Cardiac fibroblast (primary cell): Measurements from ENCODE around the gene ZNF710.

Source experiments
- DNase-seq, 2 donors: peaks; one replicate each; pipeline versions ENCODE4 v3.0.0 to v3.0.0-alpha.2; 2010; ENCODE audit warnings: low read depth in 2 of 2
- H3K4me3 ChIP-seq, 2 donors: replicated peaks in 1 of 2; 1 replicate in 1 of 2; 2 replicates in 1 of 2; pipeline ENCODE4 v1.5.1; 2011; ENCODE audit warnings: low read depth in 2 of 2, low read length in 2 of 2, mild to moderate bottlenecking in 2 of 2, moderate library complexity in 1 of 2
- TF ChIP-seq, protein P1 (sequence below): IDR thresholded peaks from one replicate; pipeline ENCODE4 v1.5.1; 2011; ENCODE audit warnings: low read depth, mild to moderate bottlenecking, low read length, inconsistent platforms

The ZNF710 gene

DNA sequence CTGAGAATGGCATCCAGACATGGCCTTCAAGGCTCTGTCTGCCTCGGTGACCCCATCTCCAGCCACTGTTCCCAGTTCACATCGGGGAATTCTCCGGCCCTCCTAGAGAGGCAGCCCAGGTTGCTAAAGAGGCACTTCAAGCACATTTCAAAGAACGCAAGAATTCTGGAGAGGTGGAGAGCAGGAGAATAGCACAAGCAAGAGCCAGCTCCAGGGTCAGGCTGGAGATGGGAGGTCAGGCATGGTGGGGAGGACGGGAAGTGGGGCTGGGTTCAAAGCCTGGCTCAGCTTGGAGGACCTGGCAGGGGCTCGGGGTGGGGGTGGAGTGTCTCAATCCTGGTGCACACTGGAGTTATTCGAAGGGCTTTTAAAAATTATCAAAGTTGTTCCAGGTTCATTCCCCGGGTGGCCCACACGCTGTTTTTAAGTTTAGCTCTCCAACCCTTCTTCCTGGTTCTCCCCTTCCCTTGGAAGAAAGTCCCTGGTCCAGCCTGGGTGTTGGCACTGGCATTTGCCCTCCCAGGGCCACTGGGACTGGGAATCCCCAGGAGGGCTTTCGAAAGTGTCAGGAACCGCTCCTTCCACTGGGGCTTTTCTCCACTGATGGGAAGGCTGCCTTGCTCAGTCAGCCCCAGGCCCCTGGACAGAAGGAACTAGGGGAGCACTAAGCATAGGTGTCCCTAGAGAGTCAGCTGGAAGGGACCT is 35.8 kb downstream of the ZNF710 start:
- H3K4me3 ChIP-seq, result no peak overlapping the region
- TF ChIP-seq, protein P1, sequence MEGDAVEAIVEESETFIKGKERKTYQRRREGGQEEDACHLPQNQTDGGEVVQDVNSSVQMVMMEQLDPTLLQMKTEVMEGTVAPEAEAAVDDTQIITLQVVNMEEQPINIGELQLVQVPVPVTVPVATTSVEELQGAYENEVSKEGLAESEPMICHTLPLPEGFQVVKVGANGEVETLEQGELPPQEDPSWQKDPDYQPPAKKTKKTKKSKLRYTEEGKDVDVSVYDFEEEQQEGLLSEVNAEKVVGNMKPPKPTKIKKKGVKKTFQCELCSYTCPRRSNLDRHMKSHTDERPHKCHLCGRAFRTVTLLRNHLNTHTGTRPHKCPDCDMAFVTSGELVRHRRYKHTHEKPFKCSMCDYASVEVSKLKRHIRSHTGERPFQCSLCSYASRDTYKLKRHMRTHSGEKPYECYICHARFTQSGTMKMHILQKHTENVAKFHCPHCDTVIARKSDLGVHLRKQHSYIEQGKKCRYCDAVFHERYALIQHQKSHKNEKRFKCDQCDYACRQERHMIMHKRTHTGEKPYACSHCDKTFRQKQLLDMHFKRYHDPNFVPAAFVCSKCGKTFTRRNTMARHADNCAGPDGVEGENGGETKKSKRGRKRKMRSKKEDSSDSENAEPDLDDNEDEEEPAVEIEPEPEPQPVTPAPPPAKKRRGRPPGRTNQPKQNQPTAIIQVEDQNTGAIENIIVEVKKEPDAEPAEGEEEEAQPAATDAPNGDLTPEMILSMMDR, result no peak
- DNase-seq, result no peak

DNA sequence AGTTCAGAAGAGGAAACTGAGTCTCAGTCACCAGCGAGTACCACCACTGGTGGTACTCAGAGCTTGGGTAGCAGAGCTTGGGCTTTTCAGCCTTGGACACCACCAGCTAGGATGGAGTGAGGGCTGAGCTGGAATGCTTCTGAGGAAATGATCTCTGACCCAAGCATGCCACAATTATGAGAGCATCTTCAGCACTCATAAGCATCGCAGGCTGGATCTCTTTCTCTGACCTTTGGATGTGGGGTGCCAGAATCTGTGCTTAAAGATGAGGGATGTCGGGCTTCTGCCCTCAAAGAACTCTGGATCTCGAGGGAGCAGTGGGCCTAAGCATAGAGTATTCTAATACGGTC is 36.4 kb downstream of the ZNF710 start:
- peak; percentile 64 to 77 for DNase-seq
- H3K4me3 ChIP-seq, result no peak overlapping the region
- TF ChIP-seq, protein P1, result no peak

DNA sequence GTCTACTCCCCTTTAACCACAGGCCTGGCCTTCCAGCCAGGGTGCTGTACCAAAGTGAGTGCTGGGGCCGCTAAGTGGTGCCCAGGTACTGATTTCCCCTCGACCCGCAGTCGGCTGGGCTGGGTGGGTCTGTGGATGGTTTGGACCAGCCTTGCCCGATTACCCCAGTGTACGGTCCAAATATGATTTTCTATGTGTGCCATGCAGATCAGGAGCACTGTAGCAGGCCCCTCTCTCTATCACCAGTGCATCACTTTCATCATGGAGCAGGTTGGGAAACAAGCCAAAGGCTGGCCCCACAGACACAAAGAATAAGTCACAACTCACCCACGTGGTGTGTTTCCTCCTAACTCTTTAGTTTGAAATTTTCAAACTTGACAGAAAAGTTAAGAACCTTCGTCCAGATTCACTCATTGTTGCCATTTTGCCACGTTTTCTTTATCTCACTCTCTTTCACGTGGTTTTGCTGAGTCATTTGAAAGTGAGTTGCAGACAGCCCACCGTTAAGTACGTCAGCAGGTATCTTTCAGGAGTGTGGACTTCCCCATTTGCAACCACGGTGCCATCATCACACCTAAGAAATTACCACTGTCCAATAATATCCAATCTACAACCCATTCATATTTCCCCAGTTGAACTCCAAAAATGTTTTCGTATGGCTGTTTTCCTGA is 37.0 kb downstream of the ZNF710 start:
- peak; percentile 49 to 58 for DNase-seq
- TF ChIP-seq, protein P1, result no peak
- H3K4me3 ChIP-seq, result no peak overlapping the region

DNA sequence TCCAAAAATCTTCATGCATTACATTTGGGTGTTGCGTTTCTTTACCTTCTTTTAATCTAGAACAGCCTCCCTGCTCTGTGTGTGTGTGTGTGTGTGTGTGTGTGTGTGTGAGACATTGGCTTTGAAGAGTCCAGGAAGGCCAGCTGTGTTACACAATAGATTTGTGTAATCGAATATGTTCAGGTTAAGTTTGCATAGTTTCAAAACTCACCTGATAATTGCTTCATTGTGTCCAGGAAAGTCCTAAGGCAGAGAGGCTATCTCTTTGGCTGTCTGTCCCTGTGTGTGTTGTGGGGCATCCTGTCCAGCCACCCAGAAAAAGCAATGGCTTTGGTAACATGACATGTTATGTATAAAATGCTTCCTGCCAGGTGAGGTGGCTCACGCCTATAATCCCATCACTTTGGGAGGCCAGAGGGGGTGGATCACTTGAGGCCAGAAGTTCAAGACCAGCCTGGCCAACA is 37.5 kb downstream of the ZNF710 start:
- no peak overlapping the region for H3K4me3 ChIP-seq
- TF ChIP-seq, protein P1, result no peak
- no peak for DNase-seq

DNA sequence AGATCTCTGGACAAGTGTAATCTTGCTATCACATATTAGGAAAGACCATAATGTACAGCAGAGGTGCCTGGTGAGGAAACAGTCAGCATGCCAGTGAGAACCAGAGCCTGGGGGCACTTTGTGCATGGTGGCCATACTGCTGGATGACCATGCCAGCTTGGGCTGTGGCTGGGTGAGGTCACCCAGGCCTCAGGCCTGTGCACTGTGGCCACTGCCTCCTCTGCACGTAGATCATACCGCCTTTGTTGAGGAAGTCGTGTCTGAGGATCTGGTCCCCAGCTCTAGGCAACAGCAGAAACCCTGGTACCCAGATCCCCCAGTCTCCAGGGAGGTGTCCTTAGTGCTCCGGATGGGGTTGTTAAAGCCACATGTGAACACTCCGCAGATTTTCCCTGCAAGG is 38.9 kb downstream of the ZNF710 start:
- DNase-seq, result no peak
- no peak overlapping the region for H3K4me3 ChIP-seq
- TF ChIP-seq, protein P1, result no peak

DNA sequence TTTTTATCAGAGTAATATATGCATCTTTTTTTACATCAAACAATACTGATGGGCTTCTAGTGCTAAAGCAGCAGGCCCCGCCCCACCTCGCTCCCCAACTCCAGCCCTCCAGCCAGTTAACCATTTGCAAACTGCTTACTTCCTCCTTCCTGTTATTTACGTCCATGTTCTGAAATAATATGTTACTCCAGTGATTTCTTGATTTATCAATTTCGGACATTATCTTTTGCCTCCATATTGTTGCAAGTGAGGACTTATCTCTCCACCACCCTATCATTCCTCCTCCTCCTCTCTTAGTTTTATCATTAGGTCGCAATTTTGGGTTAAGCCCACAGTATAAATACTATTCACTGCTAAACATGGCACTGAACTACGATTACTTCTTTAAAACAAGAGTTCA is 39.5 kb downstream of the ZNF710 start:
- TF ChIP-seq, protein P1, result no peak
- H3K4me3 ChIP-seq, result no peak overlapping the region
- DNase-seq, result no peak
